ENCODE results near the gene USP16. TPM values are rescaled to one million over a fixed set of nuclear protein-coding genes. Genes with fewer than 3 reads are reported as not detected.

USP16 gene
- total and polyA plus RNA-seq, 7 experiments from 2014 or later: 17.9 to 84.3 (median 54.3) TPM

- no peak overlapping the region for H3K27ac ChIP-seq (ENCODE audit: low read depth, low read length)
- Mint-ChIP-seq H3K27me3 (no peaks in the 10 kb centered on the region), H3K27ac (peak overlapping the region in 1 of 9 donors; percentile 65), H3K36me3 (peaks cover 0 to 11% (median 0%) of the 10 kb centered on the region in 5 donors), H3K4me1 (peaks cover 0 to 10% (median 0%) of the 10 kb centered on the region in 7 donors), H3K4me3 (no peak overlapping the region), H3K9me3 (no peaks in the 10 kb centered on the region)
- DNase-seq (no peak), ATAC-seq (no peak)
- peaks cover 0 to 9% (median 0%) of the 10 kb centered on the region in 3 experiments for H3K36me3 ChIP-seq (ENCODE audit: control insufficient read depth in 2 of 3, insufficient read depth in 3 of 3, low read length in 3 of 3)
- intact Hi-C loops (cut with micrococcal nuclease): loop anchor here in 1 of 2 donors (5.0 kb wide), 1 partner anchor 1995 kb away; no protein-coding TSS in a partner anchor
- H3K9me3 ChIP-seq (ENCODE audit: control insufficient read depth in 2 of 3, low read length in 3 of 3): no peaks in the 10 kb centered on the region
- H3K4me1 ChIP-seq (ENCODE audit: control insufficient read depth in 2 of 2, insufficient read depth in 2 of 2, low read length in 2 of 2): no peaks in the 10 kb centered on the region
- no peaks in the 10 kb centered on the region for H3K27me3 ChIP-seq (ENCODE audit: control insufficient read depth in 2 of 2, insufficient read depth in 2 of 2, low read length in 2 of 2)
- ChIA-PET CTCF (interaction anchor here (0.7 to 2.8 kb wide), 3 partner anchors 225 to 775 kb away, joined by 3 to 12 read pairs (median 3); no protein-coding TSS in a partner anchor), POLR2A (interaction anchor here (0.7 to 1.1 kb wide), 2 partner anchors 17 to 278 kb away, joined by 3 to 4 read pairs; no protein-coding TSS in a partner anchor)
- H3K4me3 ChIP-seq (ENCODE audit: low read length): no peak overlapping the region
These were observed 67.9 kb downstream of the USP16 start for GRCh38 chr21:29092102-29092959.

GRCh38 chr21:29096218-29097015 lies 71.9 kb downstream of the USP16 start:
- intact Hi-C loops (cut with micrococcal nuclease): no loop called here
- H3K4me3 Mint-ChIP-seq: no peak overlapping the region
- no peak overlapping the region for H3K27ac Mint-ChIP-seq
- ATAC-seq: peak; percentile 22
- H3K4me1 Mint-ChIP-seq: peaks cover 0 to 6% (median 0%) of the 10 kb centered on the region in 7 donors
- H3K36me3 ChIP-seq (ENCODE audit: control insufficient read depth in 2 of 3, insufficient read depth in 3 of 3, low read length in 3 of 3): peaks cover 0 to 9% (median 0%) of the 10 kb centered on the region in 3 experiments
- no peaks in the 10 kb centered on the region for H3K9me3 Mint-ChIP-seq
- no peaks in the 10 kb centered on the region for H3K27me3 Mint-ChIP-seq
- no peaks in the 10 kb centered on the region for H3K9me3 ChIP-seq (ENCODE audit: control insufficient read depth in 2 of 3, low read length in 3 of 3)
- H3K27ac ChIP-seq (ENCODE audit: low read depth, low read length): no peak overlapping the region
- ChIA-PET CTCF (interaction anchor here (0.6 kb wide), 2 partner anchors 69 to 306 kb away, joined by 3 read pairs; no protein-coding TSS in a partner anchor), POLR2A (no interaction called here)
- peaks cover 0 to 24% (median 1%) of the 10 kb centered on the region in 5 donors for H3K36me3 Mint-ChIP-seq
- no peak overlapping the region for H3K4me3 ChIP-seq (ENCODE audit: low read length)
- DNase-seq: no peak
- H3K4me1 ChIP-seq (ENCODE audit: control insufficient read depth in 2 of 2, insufficient read depth in 2 of 2, low read length in 2 of 2): no peaks in the 10 kb centered on the region
- H3K27me3 ChIP-seq (ENCODE audit: control insufficient read depth in 2 of 2, insufficient read depth in 2 of 2, low read length in 2 of 2): no peaks in the 10 kb centered on the region

GRCh38 chr21:29098156-29098555 lies 73.7 kb downstream of the USP16 start:
- Mint-ChIP-seq H3K36me3 (peaks cover 0 to 29% (median 1%) of the 10 kb centered on the region in 5 donors), H3K4me3 (no peak overlapping the region), H3K27ac (no peak overlapping the region), H3K27me3 (no peaks in the 10 kb centered on the region), H3K9me3 (no peaks in the 10 kb centered on the region), H3K4me1 (peaks cover 0 to 6% (median 0%) of the 10 kb centered on the region in 7 donors)
- no peaks in the 10 kb centered on the region for H3K4me1 ChIP-seq (ENCODE audit: control insufficient read depth in 2 of 2, insufficient read depth in 2 of 2, low read length in 2 of 2)
- CTCF ChIA-PET: no interaction called here
- DNase-seq: no peak
- H3K36me3 ChIP-seq (ENCODE audit: control insufficient read depth in 2 of 3, insufficient read depth in 3 of 3, low read length in 3 of 3): peaks cover 0 to 3% (median 0%) of the 10 kb centered on the region in 3 experiments
- no peak overlapping the region for H3K4me3 ChIP-seq (ENCODE audit: low read length)
- POLR2A ChIA-PET: interaction anchor here (0.9 kb wide), 1 partner anchor 19 kb away, joined by 3 read pairs; no protein-coding TSS in a partner anchor
- no peak overlapping the region for H3K27ac ChIP-seq (ENCODE audit: low read depth, low read length)
- H3K27me3 ChIP-seq (ENCODE audit: control insufficient read depth in 2 of 2, insufficient read depth in 2 of 2, low read length in 2 of 2): no peaks in the 10 kb centered on the region
- intact Hi-C loops (cut with micrococcal nuclease): no loop called here
- no peak for ATAC-seq
- H3K9me3 ChIP-seq (ENCODE audit: control insufficient read depth in 2 of 3, low read length in 3 of 3): no peaks in the 10 kb centered on the region

- no peaks in the 10 kb centered on the region for H3K4me1 ChIP-seq (ENCODE audit: control insufficient read depth in 2 of 2, insufficient read depth in 2 of 2, low read length in 2 of 2)
- H3K36me3 ChIP-seq (ENCODE audit: control insufficient read depth in 2 of 3, insufficient read depth in 3 of 3, low read length in 3 of 3): peaks cover 0 to 5% (median 0%) of the 10 kb centered on the region in 3 experiments
- H3K4me3 Mint-ChIP-seq: no peak overlapping the region
- CTCF ChIA-PET: no interaction called here
- DNase-seq (no peak), ATAC-seq (no peak)
- peaks cover 0 to 7% (median 0%) of the 10 kb centered on the region in 7 donors for H3K4me1 Mint-ChIP-seq
- no peak overlapping the region for H3K27ac Mint-ChIP-seq
- intact Hi-C loops (cut with micrococcal nuclease): no loop called here
- no peak overlapping the region for H3K27ac ChIP-seq (ENCODE audit: low read depth, low read length)
- peaks cover 0 to 27% (median 4%) of the 10 kb centered on the region in 5 donors for H3K36me3 Mint-ChIP-seq
- POLR2A ChIA-PET: no interaction called here
- H3K9me3 Mint-ChIP-seq: no peaks in the 10 kb centered on the region
- H3K9me3 ChIP-seq (ENCODE audit: control insufficient read depth in 2 of 3, low read length in 3 of 3): no peaks in the 10 kb centered on the region
- no peaks in the 10 kb centered on the region for H3K27me3 ChIP-seq (ENCODE audit: control insufficient read depth in 2 of 2, insufficient read depth in 2 of 2, low read length in 2 of 2)
- H3K4me3 ChIP-seq (ENCODE audit: low read length): no peak overlapping the region
- H3K27me3 Mint-ChIP-seq: no peaks in the 10 kb centered on the region
These were observed 78.4 kb downstream of the USP16 start for GRCh38 chr21:29102791-29103257.

Other genes with a start within 250 kb of the USP16 start
- 10 to 100 TPM; 27.3 to 36.3 (median 31.3) TPM for gene LTN1, start 31.8 kb upstream of the USP16 start, total RNA-seq
- gene LTN1, start 31.8 kb upstream of the USP16 start, polyA plus RNA-seq: 10 to 100 TPM; 18.9 to 20.5 TPM
- gene RWDD2B, start 5.3 kb upstream of the USP16 start, total RNA-seq: 1 to 10 TPM; 3.6 to 8.1 (median 4.3) TPM
- gene RWDD2B, start 5.3 kb upstream of the USP16 start, polyA plus RNA-seq: 10 to 100 TPM in 1 of 2 donors, 1 to 10 TPM in 1; 9.4 to 14.1 TPM
- gene CCT8, start 49.0 kb downstream of the USP16 start, total RNA-seq: 100 to 1,000 TPM in 4 of 5 experiments, 10 to 100 TPM in 1; 87.6 to 223 (median 126) TPM
- 100 to 1,000 TPM; 121 to 185 TPM for gene CCT8, start 49.0 kb downstream of the USP16 start, polyA plus RNA-seq
- 10 to 100 TPM in 2 of 5 experiments, 1 to 10 TPM in 3; 2.7 to 11.6 (median 7.1) TPM for gene MAP3K7CL, start 106.0 kb downstream of the USP16 start, total RNA-seq
- gene MAP3K7CL, start 106.0 kb downstream of the USP16 start, polyA plus RNA-seq: 1 to 10 TPM; 5.9 to 6.8 TPM